ENCODE results near the gene NCK2. TPM values are rescaled to one million over a fixed set of nuclear protein-coding genes. Genes with fewer than 3 reads are reported as not detected.

The NCK2 gene
- total RNA-seq, 1 experiment from 2014 or later, result 89.0 TPM

GRCh38 chr2:105749583-105750400, 5.1 kb downstream of the NCK2 start:
- ChIA-PET CTCF (interaction anchor here (0.8 kb wide), 1 partner anchor 60 kb away, joined by 3 read pairs; no protein-coding TSS in a partner anchor), POLR2A (no interaction called here)
- Mint-ChIP-seq H3K4me1 (ENCODE audit: low read depth, unreplicated experiment) (peaks cover 34% of the 10 kb centered on the region), H3K27me3 (ENCODE audit: insufficient read depth, unreplicated experiment) (no peaks in the 10 kb centered on the region), H3K36me3 (ENCODE audit: insufficient read depth, unreplicated experiment) (peaks cover 46% of the 10 kb centered on the region), H3K4me3 (ENCODE audit: unreplicated experiment) (no peak overlapping the region), H3K9me3 (ENCODE audit: unreplicated experiment) (no peaks in the 10 kb centered on the region), H3K27ac (ENCODE audit: unreplicated experiment) (peak overlapping the region; percentile 16)
- no TSS peak for BruUV-seq (replicated peaks)
- no peak for DNase-seq
- Histone ChIP-seq H3K36me3 (ENCODE audit: control insufficient read depth, insufficient read depth, low read length) (peaks cover 5% of the 10 kb centered on the region), H3K4me1 (peaks cover 21% of the 10 kb centered on the region), H3K27me3 (replicated peaks; ENCODE audit: control insufficient read depth, insufficient read depth, low read length) (no peaks in the 10 kb centered on the region), H3K4me3 (ENCODE audit: low read depth, low read length) (no peak overlapping the region), H3K9me3 (no peaks in the 10 kb centered on the region)
- TF ChIP-seq CTCF (IDR thresholded peaks at IDR 0.05; ENCODE audit: insufficient read depth in 1 of 2, low read depth in 1 of 2, low read length in 1 of 2, severe bottlenecking in 1 of 2, unreplicated experiment in 1 of 2), result no peak
- intact Hi-C loops (cut with micrococcal nuclease; ENCODE audit: unreplicated experiment), result no loop called here

GRCh38 chr2:105750735-105751134, 6.0 kb downstream of the NCK2 start:
- no TSS peak for BruUV-seq (replicated peaks)
- ChIA-PET POLR2A (no interaction called here), CTCF (no interaction called here)
- intact Hi-C loops (cut with micrococcal nuclease; ENCODE audit: unreplicated experiment), result no loop called here
- peaks cover 5% of the 10 kb centered on the region for H3K36me3 ChIP-seq (ENCODE audit: control insufficient read depth, insufficient read depth, low read length)
- peaks cover 21% of the 10 kb centered on the region for H3K4me1 ChIP-seq
- Mint-ChIP-seq H3K9me3 (ENCODE audit: unreplicated experiment) (no peaks in the 10 kb centered on the region), H3K4me3 (ENCODE audit: unreplicated experiment) (no peak overlapping the region), H3K4me1 (ENCODE audit: low read depth, unreplicated experiment) (peaks cover 39% of the 10 kb centered on the region), H3K27me3 (ENCODE audit: insufficient read depth, unreplicated experiment) (no peaks in the 10 kb centered on the region), H3K27ac (ENCODE audit: unreplicated experiment) (peak overlapping the region; percentile 16), H3K36me3 (ENCODE audit: insufficient read depth, unreplicated experiment) (peaks cover 46% of the 10 kb centered on the region)
- no peaks in the 10 kb centered on the region for H3K9me3 ChIP-seq
- TF ChIP-seq CTCF (IDR thresholded peaks at IDR 0.05; ENCODE audit: insufficient read depth in 1 of 2, low read depth in 1 of 2, low read length in 1 of 2, severe bottlenecking in 1 of 2, unreplicated experiment in 1 of 2), result no peak
- no peak for DNase-seq
- no peaks in the 10 kb centered on the region for H3K27me3 ChIP-seq (replicated peaks; ENCODE audit: control insufficient read depth, insufficient read depth, low read length)
- no peak overlapping the region for H3K4me3 ChIP-seq (ENCODE audit: low read depth, low read length)

GRCh38 chr2:105751272-105751671, 6.6 kb downstream of the NCK2 start:
- H3K4me1 Mint-ChIP-seq (ENCODE audit: low read depth, unreplicated experiment), result peaks cover 39% of the 10 kb centered on the region
- Histone ChIP-seq H3K36me3 (ENCODE audit: control insufficient read depth, insufficient read depth, low read length) (peaks cover 5% of the 10 kb centered on the region), H3K4me3 (ENCODE audit: low read depth, low read length) (no peak overlapping the region), H3K9me3 (no peaks in the 10 kb centered on the region), H3K4me1 (peaks cover 21% of the 10 kb centered on the region), H3K27me3 (replicated peaks; ENCODE audit: control insufficient read depth, insufficient read depth, low read length) (no peaks in the 10 kb centered on the region)
- H3K27me3 Mint-ChIP-seq (ENCODE audit: insufficient read depth, unreplicated experiment), result no peaks in the 10 kb centered on the region
- TF ChIP-seq CTCF (IDR thresholded peaks at IDR 0.05; ENCODE audit: insufficient read depth in 1 of 2, low read depth in 1 of 2, low read length in 1 of 2, severe bottlenecking in 1 of 2, unreplicated experiment in 1 of 2), result no peak
- POLR2A ChIA-PET, result no interaction called here
- no peak for DNase-seq
- intact Hi-C loops (cut with micrococcal nuclease; ENCODE audit: unreplicated experiment), result no loop called here
- no TSS peak for BruUV-seq (replicated peaks)
- H3K36me3 Mint-ChIP-seq (ENCODE audit: insufficient read depth, unreplicated experiment), result peaks cover 41% of the 10 kb centered on the region
- peak overlapping the region; percentile 23 for H3K27ac Mint-ChIP-seq (ENCODE audit: unreplicated experiment)
- H3K9me3 Mint-ChIP-seq (ENCODE audit: unreplicated experiment), result no peaks in the 10 kb centered on the region
- H3K4me3 Mint-ChIP-seq (ENCODE audit: unreplicated experiment), result no peak overlapping the region
- CTCF ChIA-PET, result no interaction called here
